GM10266 (cell line): ENCODE results near the gene CRTC3.
A peak's percentile ranks its signal among the peaks of the same experiment; 100 is the strongest.

Source experiments
- DNase-seq: peaks from one replicate; pipeline ENCODE4 v3.0.0; 2012; ENCODE audit errors: extremely low spot score
- CTCF ChIP-seq: IDR thresholded peaks from 2 replicates; pipeline ENCODE4 v1.5.1; 2012; ENCODE audit warnings: mild to moderate bottlenecking, low read depth; ENCODE audit not compliant: control insufficient read depth, insufficient read depth; ENCODE audit errors: missing control alignments

The CRTC3 gene

GRCh38 chr15:90594301-90594738, 64.6 kb downstream of the CRTC3 start:
- DNase-seq, result no peak

GRCh38 chr15:90595763-90596155, 66.0 kb downstream of the CRTC3 start:
- DNase-seq, result no peak
- no peak for TF ChIP-seq CTCF

More at GRCh38 chr15:90594301-90594738, 64.6 kb downstream of the CRTC3 start:
- TF ChIP-seq CTCF, result no peak

GRCh38 chr15:90596943-90597342, 67.2 kb downstream of the CRTC3 start:
- no peak for TF ChIP-seq CTCF
- DNase-seq, result no peak

GRCh38 chr15:90597577-90597976, 67.9 kb downstream of the CRTC3 start:
- DNase-seq, result peak; percentile 36
- TF ChIP-seq CTCF, result no peak

GRCh38 chr15:90598031-90598577, 68.4 kb downstream of the CRTC3 start:
- peak; percentile 63 for DNase-seq
- peak; percentile 59 for TF ChIP-seq CTCF

- no peak for TF ChIP-seq CTCF
- no peak for DNase-seq
These were observed 69.0 kb downstream of the CRTC3 start for GRCh38 chr15:90598679-90599078.

- TF ChIP-seq CTCF, result no peak
- no peak for DNase-seq
These were observed 69.4 kb downstream of the CRTC3 start for GRCh38 chr15:90599116-90599515.
